Mammary epithelial cell (primary cell): ENCODE measurements around the gene RALGAPA1.

Source experiments
- EZH2 ChIP-seq: IDR thresholded peaks from 2 replicates; pipeline ENCODE4 v1.6.1; 2012; ENCODE audit warnings: low read length, inconsistent platforms, borderline replicate concordance
- TF ChIP-seq, protein P1 (sequence below), 2 donors: IDR thresholded peaks in 1 of 2; conservative IDR thresholded peaks in 1 of 2; 2 replicates each; pipeline ENCODE4 v1.5.1; 2011 to 2012; ENCODE audit warnings: inconsistent platforms in 2 of 2, low read length in 2 of 2, mild to moderate bottlenecking in 2 of 2, control low read depth in 1 of 2, low read depth in 1 of 2; ENCODE audit not compliant: insufficient read depth in 1 of 2; ENCODE audit errors: extremely low read depth in 1 of 2

DNA sequence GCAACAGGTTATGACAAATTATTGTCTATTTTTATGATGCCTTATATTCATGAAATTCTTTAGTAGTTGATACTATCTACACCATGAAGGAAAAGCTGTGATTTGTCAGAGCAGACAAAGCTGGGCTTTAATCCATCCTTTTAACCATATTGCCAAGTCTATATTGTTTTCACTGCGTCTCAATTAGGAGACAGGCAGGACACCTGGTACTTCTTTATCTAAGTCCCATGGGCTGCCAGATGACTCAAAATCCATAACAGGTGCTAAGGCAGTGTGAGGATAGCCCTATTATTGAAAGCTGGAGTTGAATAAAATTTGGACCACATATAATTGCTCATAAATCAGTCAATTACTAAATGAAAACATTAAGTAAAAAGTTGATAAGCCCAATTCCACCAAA lies 252.5 kb downstream of the RALGAPA1 start:
- TF ChIP-seq, protein P1, sequence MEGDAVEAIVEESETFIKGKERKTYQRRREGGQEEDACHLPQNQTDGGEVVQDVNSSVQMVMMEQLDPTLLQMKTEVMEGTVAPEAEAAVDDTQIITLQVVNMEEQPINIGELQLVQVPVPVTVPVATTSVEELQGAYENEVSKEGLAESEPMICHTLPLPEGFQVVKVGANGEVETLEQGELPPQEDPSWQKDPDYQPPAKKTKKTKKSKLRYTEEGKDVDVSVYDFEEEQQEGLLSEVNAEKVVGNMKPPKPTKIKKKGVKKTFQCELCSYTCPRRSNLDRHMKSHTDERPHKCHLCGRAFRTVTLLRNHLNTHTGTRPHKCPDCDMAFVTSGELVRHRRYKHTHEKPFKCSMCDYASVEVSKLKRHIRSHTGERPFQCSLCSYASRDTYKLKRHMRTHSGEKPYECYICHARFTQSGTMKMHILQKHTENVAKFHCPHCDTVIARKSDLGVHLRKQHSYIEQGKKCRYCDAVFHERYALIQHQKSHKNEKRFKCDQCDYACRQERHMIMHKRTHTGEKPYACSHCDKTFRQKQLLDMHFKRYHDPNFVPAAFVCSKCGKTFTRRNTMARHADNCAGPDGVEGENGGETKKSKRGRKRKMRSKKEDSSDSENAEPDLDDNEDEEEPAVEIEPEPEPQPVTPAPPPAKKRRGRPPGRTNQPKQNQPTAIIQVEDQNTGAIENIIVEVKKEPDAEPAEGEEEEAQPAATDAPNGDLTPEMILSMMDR (conservative IDR thresholded peaks at IDR 0.05 in 1 of 2, IDR thresholded peaks at IDR 0.05 in 1 of 2; ENCODE audit: extremely low read depth in 1 of 2, insufficient read depth in 1 of 2, low read depth in 1 of 2, low read length in 2 of 2) = no peak
- no peak for TF ChIP-seq EZH2
